ENCODE data around the gene LDB2.

LDB2 gene

DNA sequence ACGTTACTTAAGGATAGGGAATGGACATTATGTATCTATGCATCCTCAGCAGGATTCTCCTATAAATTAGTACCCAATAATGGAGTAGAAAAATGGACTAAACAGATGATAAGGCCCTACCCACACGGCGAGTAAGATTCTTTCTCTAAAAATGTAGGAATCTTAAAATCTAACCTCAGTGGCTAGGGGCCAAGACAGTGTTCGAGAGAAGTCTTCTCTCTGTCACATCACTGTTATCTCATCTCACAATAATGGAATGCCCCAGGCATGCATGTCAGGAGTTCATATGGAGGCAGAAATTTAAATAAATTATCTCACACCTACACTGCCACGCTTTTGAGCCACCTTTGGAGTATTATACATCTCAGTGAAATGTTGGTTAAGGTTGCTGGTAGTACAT, 132.9 kb downstream of the LDB2 start:
- DNase-seq (ENCODE audit: low read depth) = no peak
- no peak overlapping the region for H3K4me3 ChIP-seq (ENCODE audit: low read depth, low read length)
- TF ChIP-seq, protein P1, sequence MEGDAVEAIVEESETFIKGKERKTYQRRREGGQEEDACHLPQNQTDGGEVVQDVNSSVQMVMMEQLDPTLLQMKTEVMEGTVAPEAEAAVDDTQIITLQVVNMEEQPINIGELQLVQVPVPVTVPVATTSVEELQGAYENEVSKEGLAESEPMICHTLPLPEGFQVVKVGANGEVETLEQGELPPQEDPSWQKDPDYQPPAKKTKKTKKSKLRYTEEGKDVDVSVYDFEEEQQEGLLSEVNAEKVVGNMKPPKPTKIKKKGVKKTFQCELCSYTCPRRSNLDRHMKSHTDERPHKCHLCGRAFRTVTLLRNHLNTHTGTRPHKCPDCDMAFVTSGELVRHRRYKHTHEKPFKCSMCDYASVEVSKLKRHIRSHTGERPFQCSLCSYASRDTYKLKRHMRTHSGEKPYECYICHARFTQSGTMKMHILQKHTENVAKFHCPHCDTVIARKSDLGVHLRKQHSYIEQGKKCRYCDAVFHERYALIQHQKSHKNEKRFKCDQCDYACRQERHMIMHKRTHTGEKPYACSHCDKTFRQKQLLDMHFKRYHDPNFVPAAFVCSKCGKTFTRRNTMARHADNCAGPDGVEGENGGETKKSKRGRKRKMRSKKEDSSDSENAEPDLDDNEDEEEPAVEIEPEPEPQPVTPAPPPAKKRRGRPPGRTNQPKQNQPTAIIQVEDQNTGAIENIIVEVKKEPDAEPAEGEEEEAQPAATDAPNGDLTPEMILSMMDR (IDR thresholded peaks at IDR 0.05; ENCODE audit: insufficient read depth, low read depth, low read length, missing control alignments) = no peak

DNA sequence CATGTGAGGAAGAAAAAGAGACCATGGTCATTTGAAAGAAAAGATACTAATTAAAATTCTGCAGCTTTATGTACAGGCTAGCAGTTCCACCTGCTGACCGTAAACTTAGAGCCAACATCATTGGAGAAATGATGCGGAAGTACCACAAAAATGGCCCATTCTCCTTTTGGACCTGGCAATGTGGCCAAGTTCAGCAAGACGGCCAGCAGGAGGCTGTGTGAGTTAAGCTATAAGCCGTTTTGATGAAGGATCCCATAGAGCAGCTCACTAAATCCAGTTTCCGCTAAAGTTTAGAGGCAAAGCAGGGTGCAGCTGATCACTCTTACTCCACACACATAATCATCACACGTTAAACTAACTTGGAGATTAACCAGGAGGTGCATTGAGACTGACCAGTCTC, 133.8 kb downstream of the LDB2 start:
- TF ChIP-seq, protein P1 (IDR thresholded peaks at IDR 0.05; ENCODE audit: insufficient read depth, low read depth, low read length, missing control alignments) = no peak
- no peak for DNase-seq (ENCODE audit: low read depth)
- no peak overlapping the region for H3K4me3 ChIP-seq (ENCODE audit: low read depth, low read length)

DNA sequence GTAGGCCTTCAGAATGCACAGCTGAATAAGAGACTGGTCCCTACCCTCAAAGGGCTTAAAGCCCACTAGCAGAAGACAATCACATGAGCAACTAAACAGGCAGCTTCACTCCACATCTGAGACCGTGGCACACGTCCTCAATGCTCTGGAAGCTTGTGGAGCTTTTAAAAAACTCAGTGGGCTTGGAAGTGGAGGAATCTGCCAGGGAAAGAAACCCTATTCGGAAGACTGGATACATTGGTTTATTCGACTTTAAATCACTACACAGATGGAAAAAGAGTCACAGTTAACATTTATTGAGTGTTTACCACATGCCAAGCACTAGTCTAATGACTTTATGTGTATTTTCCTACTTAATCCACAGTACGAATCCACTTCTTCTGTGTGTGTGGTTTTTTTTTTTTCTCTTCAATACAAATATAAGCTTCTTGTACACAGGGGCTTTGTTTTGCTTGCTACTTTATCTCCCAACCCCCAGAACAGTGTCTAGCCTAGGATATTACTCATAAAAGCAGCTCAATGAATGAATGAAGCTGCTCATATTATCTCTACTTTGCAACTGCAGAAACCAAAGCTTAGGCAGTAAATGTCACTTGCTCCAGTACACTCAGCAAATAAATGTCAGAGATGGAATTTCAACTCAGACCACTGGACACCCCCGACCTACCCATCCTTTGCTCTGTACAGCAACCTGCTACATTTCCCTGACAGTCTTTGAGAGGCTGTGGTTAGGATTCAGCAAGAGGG, 137.7 kb downstream of the LDB2 start:
- TF ChIP-seq, protein P1 (IDR thresholded peaks at IDR 0.05; ENCODE audit: insufficient read depth, low read depth, low read length, missing control alignments) = no peak
- H3K4me3 ChIP-seq (ENCODE audit: low read depth, low read length) = no peak overlapping the region
- no peak for DNase-seq (ENCODE audit: low read depth)

DNA sequence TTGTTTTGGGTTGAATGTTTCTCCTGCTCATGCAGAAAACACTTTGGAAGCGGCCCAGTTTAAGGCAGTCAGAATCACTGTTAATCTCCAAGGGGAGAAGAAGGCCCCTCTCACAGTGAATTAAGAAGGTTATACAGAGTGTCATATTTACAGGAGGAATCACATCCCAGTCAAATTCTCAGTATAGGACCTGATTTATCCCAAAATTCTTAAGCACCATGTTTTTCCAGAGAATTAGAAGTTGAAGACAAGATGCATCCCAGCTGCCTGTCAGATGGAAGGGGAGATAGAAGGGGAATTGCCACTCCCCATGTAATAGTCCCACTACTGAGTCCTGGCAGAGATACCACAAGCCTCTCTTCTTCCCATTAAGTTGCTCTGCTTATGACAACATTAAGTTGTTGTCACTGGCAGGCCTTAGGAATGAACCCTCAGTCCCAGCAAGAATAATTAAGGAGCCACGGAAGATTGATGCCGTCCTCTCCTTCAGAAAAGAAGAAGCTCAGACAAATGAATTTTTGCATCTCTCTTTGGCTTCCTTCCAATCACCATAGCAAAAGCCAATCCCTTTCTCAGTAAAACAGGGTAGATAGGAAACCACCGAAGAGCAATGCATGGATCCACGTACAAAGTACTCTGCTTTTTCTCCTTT, 138.4 kb downstream of the LDB2 start:
- no peak for DNase-seq (ENCODE audit: low read depth)
- TF ChIP-seq, protein P1 (IDR thresholded peaks at IDR 0.05; ENCODE audit: insufficient read depth, low read depth, low read length, missing control alignments) = no peak
- no peak overlapping the region for H3K4me3 ChIP-seq (ENCODE audit: low read depth, low read length)

DNA sequence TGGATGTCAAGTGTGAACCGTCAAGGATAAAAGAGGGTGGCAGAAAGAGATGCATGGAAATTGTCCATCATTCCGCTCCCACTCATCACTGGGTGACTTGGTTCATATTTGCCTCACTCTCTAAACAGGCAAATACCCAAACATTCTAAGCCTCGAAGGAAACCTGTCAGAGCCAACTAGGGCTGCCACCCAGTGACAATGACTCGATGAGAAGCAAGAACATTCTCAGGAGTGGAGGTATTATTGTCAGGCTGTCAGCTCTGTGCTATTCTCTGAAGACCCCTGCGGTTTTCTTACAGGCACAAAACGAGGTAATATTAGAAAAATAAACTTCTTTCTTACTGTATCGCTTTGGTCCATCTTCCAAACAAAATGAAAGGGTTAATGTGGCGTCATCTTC, 139.6 kb downstream of the LDB2 start:
- TF ChIP-seq, protein P1 (IDR thresholded peaks at IDR 0.05; ENCODE audit: insufficient read depth, low read depth, low read length, missing control alignments) = no peak
- no peak overlapping the region for H3K4me3 ChIP-seq (ENCODE audit: low read depth, low read length)
- DNase-seq (ENCODE audit: low read depth) = no peak

DNA sequence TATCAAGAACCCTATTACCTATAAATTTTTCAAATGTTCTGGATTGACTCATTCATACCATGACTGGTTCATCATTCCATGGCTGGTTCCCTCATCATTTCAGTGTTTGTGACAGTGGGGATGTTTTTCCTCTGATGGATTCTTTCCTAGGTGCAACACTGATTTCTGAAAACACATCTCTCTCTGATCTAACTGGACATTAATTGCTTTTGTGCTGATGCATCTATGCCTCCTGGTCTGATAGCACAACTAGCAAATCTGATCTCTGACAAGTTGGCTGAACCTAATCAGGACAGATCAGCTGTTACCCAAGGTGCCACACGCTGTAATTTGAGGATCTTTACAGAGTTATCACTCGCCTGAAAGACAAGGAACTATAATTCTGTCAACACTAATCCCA, 140.2 kb downstream of the LDB2 start:
- DNase-seq (ENCODE audit: low read depth) = no peak
- TF ChIP-seq, protein P1 (IDR thresholded peaks at IDR 0.05; ENCODE audit: insufficient read depth, low read depth, low read length, missing control alignments) = no peak
- H3K4me3 ChIP-seq (ENCODE audit: low read depth, low read length) = no peak overlapping the region

Measured in GM12865 (cell line).